ENCODE measurements around the gene SALL4.

DNA sequence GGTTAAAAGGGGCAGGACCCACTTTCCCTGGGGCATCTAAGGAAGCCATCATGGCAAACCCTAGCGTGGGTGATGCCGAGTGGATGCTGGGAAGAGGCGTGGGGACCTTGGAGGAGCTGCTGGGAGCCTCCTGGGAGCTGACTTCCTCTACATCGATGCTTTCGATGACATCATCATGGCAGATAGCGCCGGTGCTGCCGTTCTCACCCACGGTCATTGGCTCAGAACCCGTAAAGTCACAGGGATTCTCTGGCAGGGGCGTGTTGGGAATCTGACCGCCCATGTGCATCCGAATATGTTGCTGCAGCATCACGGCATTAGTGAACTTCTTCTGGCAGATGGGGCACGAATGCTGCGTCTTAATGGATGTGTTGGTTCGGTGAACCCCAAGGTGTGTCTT, 12.1 kb downstream of the SALL4 start:
- TF ChIP-seq, protein P1, sequence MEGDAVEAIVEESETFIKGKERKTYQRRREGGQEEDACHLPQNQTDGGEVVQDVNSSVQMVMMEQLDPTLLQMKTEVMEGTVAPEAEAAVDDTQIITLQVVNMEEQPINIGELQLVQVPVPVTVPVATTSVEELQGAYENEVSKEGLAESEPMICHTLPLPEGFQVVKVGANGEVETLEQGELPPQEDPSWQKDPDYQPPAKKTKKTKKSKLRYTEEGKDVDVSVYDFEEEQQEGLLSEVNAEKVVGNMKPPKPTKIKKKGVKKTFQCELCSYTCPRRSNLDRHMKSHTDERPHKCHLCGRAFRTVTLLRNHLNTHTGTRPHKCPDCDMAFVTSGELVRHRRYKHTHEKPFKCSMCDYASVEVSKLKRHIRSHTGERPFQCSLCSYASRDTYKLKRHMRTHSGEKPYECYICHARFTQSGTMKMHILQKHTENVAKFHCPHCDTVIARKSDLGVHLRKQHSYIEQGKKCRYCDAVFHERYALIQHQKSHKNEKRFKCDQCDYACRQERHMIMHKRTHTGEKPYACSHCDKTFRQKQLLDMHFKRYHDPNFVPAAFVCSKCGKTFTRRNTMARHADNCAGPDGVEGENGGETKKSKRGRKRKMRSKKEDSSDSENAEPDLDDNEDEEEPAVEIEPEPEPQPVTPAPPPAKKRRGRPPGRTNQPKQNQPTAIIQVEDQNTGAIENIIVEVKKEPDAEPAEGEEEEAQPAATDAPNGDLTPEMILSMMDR (conservative IDR thresholded peaks at IDR 0.05 in 1 of 2, IDR thresholded peaks at IDR 0.05 in 1 of 2; ENCODE audit: low read depth in 1 of 2, low read length in 2 of 2) = no peak
- TF ChIP-seq EZH2 (IDR thresholded peaks at IDR 0.05; ENCODE audit: low read length, missing control alignments) = no peak
